GM13977 (cell line): ENCODE results near the gene NLRC5.
"Not testable (repeated sequence)": the region's sequence is repeated elsewhere in the genome, so short reads cannot be mapped to it uniquely, and the experiment has no call there.

Experiments
- DNase-seq: peaks from one replicate; pipeline ENCODE4 v3.0.0; 2012; ENCODE audit warnings: low spot score
- in situ Hi-C: fragments of 300-500 bp; cut with MboI; formaldehyde crosslinking; loops from one replicate; pipeline ENCODE4 v1.12.0; 2022; ENCODE audit warnings: low sequenced_read_pairs, low pct_unique_long_range_greater_than_20kb, mixed read lengths, inconsistent platforms; ENCODE audit not compliant: unreplicated experiment
- TF ChIP-seq, protein P1 (sequence below): IDR thresholded peaks from 2 replicates; pipeline ENCODE4 v1.5.1; 2012; ENCODE audit warnings: mild to moderate bottlenecking, control low read depth; ENCODE audit not compliant: insufficient read depth; ENCODE audit errors: extremely low read depth, missing control alignments

NLRC5 gene

GRCh38 chr16:57054771-57055170 lies 65.4 kb downstream of the NLRC5 start:
- in situ Hi-C loops: no loop called here
- no peak for DNase-seq
- TF ChIP-seq, protein P1, sequence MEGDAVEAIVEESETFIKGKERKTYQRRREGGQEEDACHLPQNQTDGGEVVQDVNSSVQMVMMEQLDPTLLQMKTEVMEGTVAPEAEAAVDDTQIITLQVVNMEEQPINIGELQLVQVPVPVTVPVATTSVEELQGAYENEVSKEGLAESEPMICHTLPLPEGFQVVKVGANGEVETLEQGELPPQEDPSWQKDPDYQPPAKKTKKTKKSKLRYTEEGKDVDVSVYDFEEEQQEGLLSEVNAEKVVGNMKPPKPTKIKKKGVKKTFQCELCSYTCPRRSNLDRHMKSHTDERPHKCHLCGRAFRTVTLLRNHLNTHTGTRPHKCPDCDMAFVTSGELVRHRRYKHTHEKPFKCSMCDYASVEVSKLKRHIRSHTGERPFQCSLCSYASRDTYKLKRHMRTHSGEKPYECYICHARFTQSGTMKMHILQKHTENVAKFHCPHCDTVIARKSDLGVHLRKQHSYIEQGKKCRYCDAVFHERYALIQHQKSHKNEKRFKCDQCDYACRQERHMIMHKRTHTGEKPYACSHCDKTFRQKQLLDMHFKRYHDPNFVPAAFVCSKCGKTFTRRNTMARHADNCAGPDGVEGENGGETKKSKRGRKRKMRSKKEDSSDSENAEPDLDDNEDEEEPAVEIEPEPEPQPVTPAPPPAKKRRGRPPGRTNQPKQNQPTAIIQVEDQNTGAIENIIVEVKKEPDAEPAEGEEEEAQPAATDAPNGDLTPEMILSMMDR: no peak

GRCh38 chr16:57055671-57056070 lies 66.3 kb downstream of the NLRC5 start:
- DNase-seq: no peak
- TF ChIP-seq, protein P1: no peak
- in situ Hi-C loops: no loop called here

GRCh38 chr16:57058291-57058861 lies 69.0 kb downstream of the NLRC5 start:
- DNase-seq: no peak
- TF ChIP-seq, protein P1: no peak
- in situ Hi-C loops: no loop called here

GRCh38 chr16:57060323-57061083 lies 71.1 kb downstream of the NLRC5 start:
- in situ Hi-C loops: no loop called here
- DNase-seq: no peak
- TF ChIP-seq, protein P1: no peak

GRCh38 chr16:57061084-57061905 lies 71.9 kb downstream of the NLRC5 start:
- in situ Hi-C loops: no loop called here
- no peak for DNase-seq
- TF ChIP-seq, protein P1: no peak

DNA sequence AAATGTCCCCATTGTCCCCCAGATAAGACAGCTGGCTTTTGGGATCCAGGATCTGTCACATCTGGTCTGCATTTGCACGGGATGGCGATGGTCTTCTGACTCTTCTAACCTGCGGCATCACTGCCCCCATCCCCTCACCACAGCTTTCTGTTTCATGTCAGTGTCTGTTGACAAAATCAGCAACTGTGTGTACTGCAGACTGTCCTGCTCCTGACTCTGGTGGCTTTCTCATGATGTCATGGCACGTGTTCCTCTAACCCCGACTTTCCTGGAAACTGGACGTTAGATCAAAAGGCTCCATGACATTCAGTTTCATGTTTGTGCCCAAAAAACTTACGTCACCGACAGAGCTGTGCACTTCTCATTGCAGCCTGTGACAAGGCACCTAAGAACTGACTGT lies 73.0 kb downstream of the NLRC5 start:
- in situ Hi-C loops: no loop called here
- TF ChIP-seq, protein P1: no peak
- no peak for DNase-seq

- DNase-seq, in situ Hi-C loops: not testable (repeated sequence)
Observed at GRCh38 chr16:57063189-57063588, 73.8 kb downstream of the NLRC5 start.
